Measurements from ENCODE around the gene KLHL3. TPM values are rescaled to one million over a fixed set of nuclear protein-coding genes. Genes with fewer than 3 reads are reported as not detected.

Gene KLHL3
- total and polyA plus RNA-seq, 4 donors: 1.0 to 14.2 (median 4.4) TPM

- Histone ChIP-seq H3K36me3 (ENCODE audit: control insufficient read depth in 4 of 4, insufficient read depth in 4 of 4, low read length in 4 of 4) (no peaks in the 10 kb centered on the region), H3K27me3 (ENCODE audit: control insufficient read depth in 3 of 3, insufficient read depth in 3 of 3, low read length in 2 of 3) (peaks cover 0 to 2% (median 0%) of the 10 kb centered on the region in 3 donors), H3K9ac (ENCODE audit: insufficient read depth in 1 of 2, low read length in 2 of 2) (no peak overlapping the region), H3K4me3 (no peak overlapping the region), H3K9me3 (ENCODE audit: control insufficient read depth in 4 of 4, insufficient read depth in 3 of 4, low read length in 3 of 4) (no peaks in the 10 kb centered on the region), H3K27ac (ENCODE audit: low read depth in 1 of 2, low read length in 1 of 2) (no peak overlapping the region), H3K4me1 (ENCODE audit: control insufficient read depth in 5 of 5, insufficient read depth in 5 of 5, low read length in 5 of 5) (no peaks in the 10 kb centered on the region)
- WGBS, 2 donors: 94 to 95% methylated on average over 3 of the region's 3 CpGs
- no peak for TF ChIP-seq CTCF (IDR thresholded peaks at IDR 0.05; ENCODE audit: control extremely low read depth, extremely low read depth)
- ATAC-seq (ENCODE audit: insufficient read depth, low FRiP score) (no peak), DNase-seq (no peak)
These were observed 133.1 kb downstream of the KLHL3 start for GRCh38 chr5:137602721-137603273.

- Histone ChIP-seq H3K9me3 (ENCODE audit: control insufficient read depth in 4 of 4, insufficient read depth in 3 of 4, low read length in 3 of 4) (no peaks in the 10 kb centered on the region), H3K27me3 (ENCODE audit: control insufficient read depth in 3 of 3, insufficient read depth in 3 of 3, low read length in 2 of 3) (no peaks in the 10 kb centered on the region), H3K9ac (ENCODE audit: insufficient read depth in 1 of 2, low read length in 2 of 2) (no peak overlapping the region), H3K36me3 (ENCODE audit: control insufficient read depth in 4 of 4, insufficient read depth in 4 of 4, low read length in 4 of 4) (no peaks in the 10 kb centered on the region), H3K4me3 (no peak overlapping the region), H3K4me1 (ENCODE audit: control insufficient read depth in 5 of 5, insufficient read depth in 5 of 5, low read length in 5 of 5) (no peaks in the 10 kb centered on the region), H3K27ac (ENCODE audit: low read depth in 1 of 2, low read length in 1 of 2) (no peak overlapping the region)
- TF ChIP-seq CTCF (IDR thresholded peaks at IDR 0.05; ENCODE audit: control extremely low read depth, extremely low read depth): no peak
- ATAC-seq (ENCODE audit: insufficient read depth, low FRiP score): no peak
- DNase-seq: no peak
- 89 to 93% methylated on average over 6 of the region's 6 CpGs for WGBS, 2 donors
These were observed 135.0 kb downstream of the KLHL3 start for GRCh38 chr5:137600721-137601360.

GRCh38 chr5:137599457-137599856 is 136.4 kb downstream of the KLHL3 start:
- H3K27ac ChIP-seq (ENCODE audit: low read depth in 1 of 2, low read length in 1 of 2): no peak overlapping the region
- no peak overlapping the region for H3K9ac ChIP-seq (ENCODE audit: insufficient read depth in 1 of 2, low read length in 2 of 2)
- ATAC-seq (ENCODE audit: insufficient read depth, low FRiP score) (no peak), DNase-seq (no peak)
- no peaks in the 10 kb centered on the region for H3K9me3 ChIP-seq (ENCODE audit: control insufficient read depth in 4 of 4, insufficient read depth in 3 of 4, low read length in 3 of 4)
- no peaks in the 10 kb centered on the region for H3K4me1 ChIP-seq (ENCODE audit: control insufficient read depth in 5 of 5, insufficient read depth in 5 of 5, low read length in 5 of 5)
- TF ChIP-seq CTCF (IDR thresholded peaks at IDR 0.05; ENCODE audit: control extremely low read depth, extremely low read depth): no peak
- 88% methylated on average over 6 of the region's 6 CpGs for WGBS, 2 donors
- no peak overlapping the region for H3K4me3 ChIP-seq
- H3K27me3 ChIP-seq (ENCODE audit: control insufficient read depth in 3 of 3, insufficient read depth in 3 of 3, low read length in 2 of 3): no peaks in the 10 kb centered on the region
- H3K36me3 ChIP-seq (ENCODE audit: control insufficient read depth in 4 of 4, insufficient read depth in 4 of 4, low read length in 4 of 4): no peaks in the 10 kb centered on the region

Measured in lung (tissue), 12 donors.